Adipocyte (in vitro differentiated cells): Measurements from ENCODE around the gene GATA2.

Experiments
- DNase-seq: peaks from one replicate; pipeline ENCODE4 v3.0.0-alpha.2; 2015; ENCODE audit warnings: low read depth
- H3K27me3 ChIP-seq: replicated peaks from 2 replicates; pipeline ENCODE4 v1.7.0; 2013; ENCODE audit warnings: mild to moderate bottlenecking, low read length, moderate library complexity; ENCODE audit not compliant: control insufficient read depth, insufficient read depth
- H3K36me3 ChIP-seq: 2 replicates; pipeline ENCODE4 v1.7.0; 2013; ENCODE audit warnings: low read length, mild to moderate bottlenecking, moderate library complexity; ENCODE audit not compliant: control insufficient read depth, insufficient read depth, severe bottlenecking
- H3K4me1 ChIP-seq: 2 replicates; pipeline ENCODE4 v1.7.0; 2013; ENCODE audit warnings: mild to moderate bottlenecking, low read length, moderate library complexity; ENCODE audit not compliant: control insufficient read depth, insufficient read depth
- H3K4me3 ChIP-seq: 2 replicates; pipeline ENCODE4 v1.7.0; 2013; ENCODE audit warnings: mild to moderate bottlenecking, low read length, moderate library complexity
- H3K9ac ChIP-seq: 2 replicates; pipeline ENCODE4 v1.7.0; 2013; ENCODE audit warnings: mild to moderate bottlenecking, low read length, moderate library complexity
- H3K9me3 ChIP-seq: 2 replicates; pipeline ENCODE4 v1.7.0; 2013; ENCODE audit warnings: mild to moderate bottlenecking, low read length, moderate library complexity; ENCODE audit not compliant: control insufficient read depth

GATA2 gene

DNA sequence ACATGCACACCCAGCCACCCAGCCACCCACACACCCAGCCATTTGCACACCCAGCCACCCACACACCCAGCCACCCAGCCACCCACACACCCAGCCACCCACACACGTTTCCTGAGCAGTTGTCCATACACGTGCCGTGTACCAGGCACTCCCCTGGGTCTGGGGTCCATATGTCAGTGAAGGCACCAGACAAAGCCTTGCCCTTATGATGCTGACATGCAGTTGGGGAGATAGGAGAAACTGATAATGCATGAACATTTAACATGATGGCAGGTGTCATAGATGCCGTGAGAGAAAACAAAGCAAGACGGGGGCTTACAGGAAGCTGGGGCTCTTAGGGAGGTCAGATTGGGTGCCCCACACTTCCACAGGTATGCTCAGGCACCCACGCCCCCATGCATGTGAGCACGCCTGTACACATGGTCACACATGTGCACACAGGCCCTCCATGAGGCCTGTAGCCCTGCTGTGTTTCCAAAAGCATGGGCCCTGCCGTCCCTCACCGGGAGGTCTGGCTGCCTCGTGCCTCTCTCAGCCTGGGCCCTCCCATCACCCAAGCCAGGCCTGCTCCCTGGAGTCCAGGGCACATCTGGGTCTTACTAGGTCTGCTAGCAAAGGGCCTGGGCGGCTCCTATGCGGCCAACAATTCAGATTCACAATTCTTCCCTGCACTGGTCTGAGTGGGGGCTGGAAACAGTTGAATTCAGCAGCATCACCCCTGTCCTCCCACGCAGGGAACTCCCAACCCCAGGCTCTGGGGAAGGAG is 22.7 kb downstream of the GATA2 start:
- Histone ChIP-seq H3K9me3 (peaks cover 8% of the 10 kb centered on the region), H3K4me1 (no peaks in the 10 kb centered on the region), H3K27me3 (peaks cover 84% of the 10 kb centered on the region), H3K4me3 (no peak overlapping the region), H3K36me3 (no peaks in the 10 kb centered on the region), H3K9ac (no peak overlapping the region)
- DNase-seq = no peak

DNA sequence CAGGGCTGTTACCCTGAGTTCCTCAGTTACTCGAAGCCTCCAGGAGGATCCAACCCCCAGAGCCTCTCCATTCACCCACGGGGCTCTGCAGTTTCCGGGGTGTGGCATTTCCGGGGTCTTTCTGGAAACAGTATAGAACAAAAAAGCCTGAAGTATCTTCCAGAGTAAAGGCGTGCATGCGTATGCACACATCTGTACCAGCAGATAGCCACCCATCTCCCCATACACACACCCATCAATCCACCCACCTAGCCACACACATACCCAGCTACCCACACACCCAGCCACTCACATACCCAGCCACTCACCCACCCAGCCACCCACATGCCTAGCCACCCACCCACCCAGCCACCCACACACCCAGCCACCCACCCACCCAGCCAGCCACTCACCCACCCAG is 23.4 kb downstream of the GATA2 start:
- Histone ChIP-seq H3K36me3 (no peaks in the 10 kb centered on the region), H3K9me3 (peaks cover 8% of the 10 kb centered on the region), H3K4me3 (no peak overlapping the region), H3K4me1 (no peaks in the 10 kb centered on the region), H3K9ac (no peak overlapping the region), H3K27me3 (peaks cover 83% of the 10 kb centered on the region)
- no peak for DNase-seq

DNA sequence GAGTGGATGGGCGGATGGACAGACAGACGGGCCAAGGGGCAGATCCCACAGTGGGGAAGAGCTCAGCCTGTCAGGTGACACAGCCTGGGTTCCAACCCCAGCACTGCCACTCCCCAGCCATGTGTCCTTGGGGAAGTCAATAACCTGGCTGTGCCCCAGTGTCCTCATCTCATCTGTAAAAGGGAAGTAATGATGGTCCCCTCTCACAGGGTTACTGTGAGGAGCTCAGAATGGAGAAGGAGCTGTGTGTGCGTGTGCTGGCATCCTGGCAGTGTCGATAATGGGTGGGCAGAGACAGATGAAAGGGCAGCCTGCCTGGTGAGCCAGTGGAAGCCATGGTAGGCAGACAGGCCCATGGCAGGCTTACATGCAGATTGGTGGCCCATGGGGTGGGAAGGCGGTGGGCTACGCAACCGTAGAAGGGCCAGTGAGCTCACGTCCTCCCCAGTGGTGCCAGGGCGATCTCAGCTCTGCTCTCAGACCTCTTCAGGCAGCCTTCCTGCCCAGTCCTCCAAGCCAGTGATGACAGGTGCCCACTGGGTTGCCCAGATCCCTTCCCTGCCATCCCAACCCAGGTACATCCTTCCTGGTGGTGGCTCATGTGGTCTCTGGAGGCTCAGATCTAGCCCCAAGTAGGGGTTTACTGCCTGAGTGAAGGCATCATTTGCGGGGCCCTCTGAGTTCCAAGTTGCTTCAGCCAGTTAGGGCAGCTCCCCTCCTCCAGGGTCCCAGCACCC is 24.0 kb downstream of the GATA2 start:
- H3K9me3 ChIP-seq = peaks cover 8% of the 10 kb centered on the region
- no peak for DNase-seq
- peaks cover 81% of the 10 kb centered on the region for H3K27me3 ChIP-seq
- H3K4me1 ChIP-seq = no peaks in the 10 kb centered on the region
- H3K9ac ChIP-seq = no peak overlapping the region
- no peak overlapping the region for H3K4me3 ChIP-seq
- H3K36me3 ChIP-seq = no peaks in the 10 kb centered on the region

DNA sequence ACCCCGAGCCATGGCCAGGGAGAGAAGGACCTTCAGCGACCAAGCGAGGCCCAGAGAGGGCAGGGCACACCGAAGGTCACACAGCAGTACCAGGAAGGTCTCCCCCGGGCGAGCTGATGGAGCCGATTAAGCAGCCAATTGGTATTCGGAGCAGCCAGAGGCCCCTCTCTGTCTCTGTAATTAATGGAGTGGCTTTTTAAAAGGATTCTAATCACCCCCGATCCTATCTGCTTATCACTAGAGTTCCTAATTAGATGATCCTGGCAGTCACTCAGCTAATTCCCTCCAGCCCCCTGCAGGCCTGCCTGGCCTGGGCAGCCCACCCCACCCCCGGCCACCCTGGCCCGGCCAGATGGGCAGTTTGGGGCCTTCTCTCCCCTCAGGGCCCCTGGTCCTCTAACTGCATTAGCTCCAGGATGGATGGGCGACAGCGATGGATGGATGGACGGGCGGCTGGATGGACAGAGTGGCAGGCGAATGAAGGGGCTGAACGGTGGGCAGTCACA is 24.7 kb downstream of the GATA2 start:
- Histone ChIP-seq H3K36me3 (no peaks in the 10 kb centered on the region), H3K9me3 (peaks cover 8% of the 10 kb centered on the region), H3K9ac (no peak overlapping the region), H3K4me3 (no peak overlapping the region), H3K4me1 (no peaks in the 10 kb centered on the region), H3K27me3 (peaks cover 78% of the 10 kb centered on the region)
- DNase-seq = no peak

DNA sequence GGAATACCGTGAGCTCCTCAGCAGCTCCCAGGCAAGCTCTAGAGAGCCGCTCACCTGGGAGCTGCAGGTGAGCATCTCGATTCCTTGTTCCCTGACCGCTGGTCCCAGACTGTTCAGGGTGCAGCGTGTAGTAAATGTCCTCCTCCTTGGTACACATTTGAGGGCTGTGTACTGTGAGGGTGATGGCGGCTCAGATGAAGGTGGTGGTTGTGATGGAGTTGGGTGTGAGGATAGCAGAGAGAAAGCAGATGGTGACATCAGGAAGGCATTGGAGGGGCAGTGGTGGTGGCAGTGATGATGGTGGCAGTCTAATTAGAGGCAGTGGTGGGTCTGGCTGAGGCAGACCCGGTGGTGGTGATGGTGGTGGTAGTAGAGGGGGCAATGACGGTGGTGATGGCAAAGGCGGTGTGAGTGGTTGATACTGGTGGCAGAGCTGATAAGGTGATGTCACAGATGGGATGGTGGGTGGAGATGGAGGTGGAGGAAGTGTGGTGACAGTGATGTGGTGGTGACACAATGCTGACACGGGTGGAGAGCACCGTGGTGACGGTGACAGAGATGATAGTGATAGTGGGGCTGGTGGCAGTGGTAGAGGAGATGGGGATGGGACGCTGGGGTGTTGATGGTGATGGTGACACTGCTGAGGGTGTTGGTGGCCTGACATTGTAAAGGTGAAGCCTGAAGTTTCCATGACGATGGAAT is 26.0 kb downstream of the GATA2 start, which contains the start of gene DNAJB8:
Gene DNAJB8 (minus strand): TSS at position 51 of the 702 bp plus-strand sequence. CDS start 3,645 bp downstream, outside the sequence.
- Histone ChIP-seq H3K27me3 (peaks cover 65% of the 10 kb centered on the region), H3K4me3 (no peak within 1 kb of the TSS), H3K9ac (no peak within 1 kb of the TSS), H3K36me3 (no peaks in the 10 kb centered on the region), H3K4me1 (no peaks in the 10 kb centered on the region), H3K9me3 (peaks cover 5% of the 10 kb centered on the region)
- DNase-seq = no peak

DNA sequence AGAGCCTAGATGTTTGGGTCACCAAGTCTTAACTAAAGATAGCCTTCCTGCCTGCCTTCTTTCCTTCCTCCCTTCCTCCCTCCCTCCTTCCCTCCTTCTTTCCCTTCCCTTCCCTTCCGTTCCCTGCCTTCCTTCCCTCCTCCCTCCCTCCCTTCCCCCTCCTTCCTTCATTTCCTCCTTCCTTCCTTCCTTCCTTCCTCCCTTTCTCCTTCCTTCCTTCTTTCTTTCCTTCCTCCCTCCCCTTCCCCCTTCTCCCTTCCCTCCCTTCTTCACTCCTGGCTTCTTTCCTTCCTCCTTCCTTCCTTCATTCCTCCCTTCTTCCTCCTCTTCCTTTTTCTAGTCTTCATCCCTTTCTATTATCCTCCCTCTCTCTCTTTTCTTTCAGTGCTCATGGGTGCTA is 28.3 kb downstream of the GATA2 start:
- no peaks in the 10 kb centered on the region for H3K9me3 ChIP-seq
- no peak for DNase-seq
- peaks cover 55% of the 10 kb centered on the region for H3K27me3 ChIP-seq
- no peak overlapping the region for H3K4me3 ChIP-seq
- no peak overlapping the region for H3K9ac ChIP-seq
- H3K4me1 ChIP-seq = no peaks in the 10 kb centered on the region
- no peaks in the 10 kb centered on the region for H3K36me3 ChIP-seq

DNA sequence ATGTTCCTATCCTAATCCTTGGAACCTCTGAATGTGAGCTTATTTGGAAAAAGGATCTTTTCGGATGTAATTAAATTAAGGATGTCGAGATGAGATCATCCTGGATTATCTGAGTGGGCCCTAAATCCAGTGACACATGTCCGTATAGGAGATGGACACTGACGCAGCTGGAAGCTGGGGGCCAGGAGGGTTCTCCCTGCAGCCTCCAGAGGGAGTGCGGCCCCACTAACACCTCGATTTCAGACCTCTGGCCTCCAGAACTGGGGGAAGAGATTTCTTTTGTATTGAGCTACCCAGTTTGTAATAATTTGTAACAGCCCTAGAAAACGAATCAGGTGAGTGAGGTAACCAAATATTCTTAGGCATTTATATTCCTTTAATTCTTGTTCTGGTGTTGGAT is 28.8 kb downstream of the GATA2 start:
- no peak overlapping the region for H3K9ac ChIP-seq
- H3K27me3 ChIP-seq = peaks cover 57% of the 10 kb centered on the region
- DNase-seq = no peak
- H3K36me3 ChIP-seq = no peaks in the 10 kb centered on the region
- no peak overlapping the region for H3K4me3 ChIP-seq
- H3K9me3 ChIP-seq = no peaks in the 10 kb centered on the region
- H3K4me1 ChIP-seq = no peaks in the 10 kb centered on the region

DNA sequence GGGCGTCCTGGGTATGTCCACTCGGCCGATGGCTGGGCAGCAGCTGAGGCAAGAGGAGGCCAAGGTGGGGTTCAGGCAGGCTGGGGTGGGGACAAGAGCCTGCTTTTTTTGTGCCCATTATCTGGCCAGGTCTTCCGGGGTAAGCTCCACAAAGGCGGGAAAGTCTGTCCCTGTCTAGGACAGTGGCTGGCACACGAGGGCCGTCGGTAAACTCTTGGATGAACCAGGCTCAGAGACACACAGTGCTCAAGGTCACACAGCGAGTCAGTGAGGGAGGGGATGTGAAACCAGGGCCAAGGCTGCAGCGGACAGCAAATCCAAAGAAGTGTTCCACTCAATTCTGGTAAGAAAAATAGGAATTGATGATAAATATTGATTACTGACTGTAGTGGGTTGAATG is 29.2 kb downstream of the GATA2 start:
- Histone ChIP-seq H3K9me3 (no peaks in the 10 kb centered on the region), H3K27me3 (peaks cover 53% of the 10 kb centered on the region), H3K4me3 (no peak overlapping the region), H3K36me3 (no peaks in the 10 kb centered on the region), H3K4me1 (no peaks in the 10 kb centered on the region), H3K9ac (no peak overlapping the region)
- no peak for DNase-seq

DNA sequence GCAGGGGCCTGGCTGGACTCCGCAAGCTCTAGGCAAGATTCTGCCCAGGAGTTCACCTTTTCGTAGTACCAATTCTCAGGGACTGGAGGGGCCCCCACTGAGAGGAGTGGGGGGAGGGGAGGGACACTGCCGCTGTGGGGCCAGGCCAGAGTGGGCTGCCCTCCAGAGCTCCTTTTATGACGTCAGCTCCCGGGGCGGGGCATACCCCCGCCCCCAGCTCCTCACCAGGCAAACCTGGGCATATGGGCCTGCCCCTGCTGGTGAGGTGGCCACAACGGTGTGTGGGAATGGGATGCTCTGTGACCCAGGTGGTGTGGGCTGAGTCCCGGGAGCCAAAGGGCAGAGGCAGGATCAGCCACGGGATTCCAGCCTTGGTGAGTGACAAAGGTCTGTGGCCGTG is 29.6 kb downstream of the GATA2 start:
- Histone ChIP-seq H3K4me1 (no peaks in the 10 kb centered on the region), H3K27me3 (peaks cover 54% of the 10 kb centered on the region), H3K9ac (no peak overlapping the region), H3K9me3 (no peaks in the 10 kb centered on the region), H3K4me3 (no peak overlapping the region), H3K36me3 (no peaks in the 10 kb centered on the region)
- DNase-seq = no peak

DNA sequence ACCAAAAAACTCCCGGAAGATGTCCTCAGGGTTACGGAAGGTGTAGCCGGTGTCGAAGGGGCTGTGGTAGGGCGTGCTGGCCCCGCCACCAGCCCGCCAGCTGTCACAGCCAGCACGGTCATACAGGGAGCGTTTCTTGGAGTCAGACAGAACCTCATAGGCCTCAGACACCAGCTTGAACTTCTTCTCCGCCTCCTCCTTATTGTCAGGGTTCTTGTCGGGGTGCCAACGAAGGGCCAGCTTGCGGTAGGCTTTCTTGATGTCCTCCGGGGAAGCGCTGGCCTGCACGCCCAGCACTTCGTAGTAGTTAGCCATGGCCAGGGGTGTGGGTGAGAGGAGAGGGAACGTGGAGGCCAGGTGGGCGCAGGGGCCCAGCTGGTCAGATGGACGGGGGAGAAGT is 30.1 kb downstream of the GATA2 start:
- H3K4me1 ChIP-seq = no peaks in the 10 kb centered on the region
- H3K4me3 ChIP-seq = no peak overlapping the region
- no peak overlapping the region for H3K9ac ChIP-seq
- peaks cover 54% of the 10 kb centered on the region for H3K27me3 ChIP-seq
- no peaks in the 10 kb centered on the region for H3K36me3 ChIP-seq
- DNase-seq = no peak
- H3K9me3 ChIP-seq = no peaks in the 10 kb centered on the region

DNA sequence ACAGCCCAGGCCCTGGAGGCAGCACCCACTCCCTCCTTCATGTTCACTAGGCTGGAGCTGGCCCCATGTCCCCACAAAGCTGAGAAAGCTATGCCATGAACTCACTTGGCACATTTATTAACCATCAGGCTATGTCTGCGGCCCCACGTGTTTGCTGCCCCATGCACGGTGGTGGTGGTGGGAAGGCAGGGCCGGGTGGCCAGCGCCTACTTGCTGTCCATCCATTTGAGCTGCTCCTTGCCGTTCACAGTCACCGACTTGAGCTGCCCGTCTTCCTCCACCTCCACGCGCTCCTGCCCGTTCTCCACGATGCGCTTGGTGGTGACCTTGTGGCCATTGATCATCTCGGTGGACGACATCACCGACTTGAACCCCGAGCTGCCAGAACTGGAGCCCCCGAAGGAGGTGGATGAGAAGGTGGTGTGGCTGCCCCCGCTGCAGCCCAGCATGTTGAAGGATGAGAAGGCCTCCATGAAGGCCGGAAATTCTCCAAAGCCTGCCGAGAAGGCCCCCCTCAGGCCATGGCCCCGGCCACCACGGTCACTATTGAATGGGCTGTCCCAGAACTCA is 30.6 kb downstream of the GATA2 start:
- H3K36me3 ChIP-seq = no peaks in the 10 kb centered on the region
- H3K27me3 ChIP-seq = peaks cover 54% of the 10 kb centered on the region
- H3K9me3 ChIP-seq = no peaks in the 10 kb centered on the region
- no peaks in the 10 kb centered on the region for H3K4me1 ChIP-seq
- H3K4me3 ChIP-seq = no peak overlapping the region
- no peak for DNase-seq
- no peak overlapping the region for H3K9ac ChIP-seq
